HepG2 (cell line): ENCODE data around the gene PCTP. TPM values are rescaled to one million over a fixed set of nuclear protein-coding genes. Genes with fewer than 3 reads are reported as not detected.

ENCODE experiments used
- ATAC-seq: fragments of 200-7000 bp; cut with Tn5 transposase; 3 replicates; pipeline ENCODE4 v1.9.1; 2020; ENCODE audit warnings: mild to moderate bottlenecking, moderate library complexity
- BruUV-seq: library from RNA; stranded (reverse); fragments of 400-500 nt; replicated peaks from 2 replicates; lab custom pipeline; 2021; lab: Mats Ljungman, UMichigan
- CTCF ChIA-PET: fragments of 300-600 bp; formaldehyde crosslinking; extraction: SDS; loops from one replicate; lab custom pipeline; 2021; ENCODE audit warnings: low total read pairs, inconsistent platforms, low intra/inter-chr PET ratio; lab: Yijun Ruan, JAX
- POLR2A ChIA-PET: fragments of 350-600 bp; sonication (Branson Sonifier 250); formaldehyde crosslinking; loops from one replicate; lab custom pipeline; 2020; ENCODE audit warnings: antibody characterized with exemption, inconsistent platforms; lab: Yijun Ruan, JAX
- DNase-seq: peaks from one replicate; pipeline ENCODE4 v3.0.0-alpha.2; 2015; ENCODE audit warnings: low spot score
- FAIRE-seq: peaks from 3 replicates; lab custom pipeline; 2011; peaks lifted over from hg19 to GRCh38; lab: Jason Lieb, UNC
- H2AFZ ChIP-seq: one replicate; pipeline ENCODE4 v1.6.1; 2011; ENCODE audit warnings: low read length, inconsistent platforms
- H3K27ac ChIP-seq: fragments of 300-600 bp; 3 replicates; pipeline ENCODE4 v1.8.0; 2011; ENCODE audit warnings: mixed run types, mild to moderate bottlenecking, mixed read lengths, low read length, inconsistent platforms; ENCODE audit not compliant: insufficient read depth; ENCODE audit errors: extremely low read length
- H3K27me3 ChIP-seq, 2 experiments: fragments of 200-600 bp in 1 of 2; 2 replicates in 1 of 2; 3 replicates in 1 of 2; pipeline versions ENCODE4 v1.6.0 to v1.8.0; 2011; ENCODE audit warnings: low read length in 2 of 2, mild to moderate bottlenecking in 2 of 2, moderate library complexity in 2 of 2, inconsistent platforms in 1 of 2; ENCODE audit not compliant: insufficient read depth in 2 of 2, control insufficient read depth in 1 of 2
- H3K36me3 ChIP-seq, 2 experiments: fragments of 200-600 bp in 1 of 2; replicated peaks in 1 of 2; 2 replicates in 1 of 2; 3 replicates in 1 of 2; pipeline versions ENCODE4 v1.5.1 to v1.8.0; 2011; ENCODE audit warnings: low read length in 2 of 2, inconsistent platforms in 1 of 2; ENCODE audit not compliant: insufficient read depth in 2 of 2, control insufficient read depth in 1 of 2
- H3K4me1 ChIP-seq: 2 replicates; pipeline ENCODE4 v1.5.1; 2012; ENCODE audit warnings: low read length, inconsistent platforms; ENCODE audit not compliant: insufficient read depth
- H3K4me2 ChIP-seq: 2 replicates; pipeline ENCODE4 v1.6.0; 2011; ENCODE audit warnings: low read depth, low read length, inconsistent platforms
- H3K4me3 ChIP-seq, 3 experiments: fragments of 200-600 bp in 1 of 3; sonication (generic), shearing (Covaris generic) in 1 of 3; replicated peaks in 1 of 3; 2 replicates each; pipeline ENCODE4 v1.5.1; 2011 to 2016; ENCODE audit warnings: low read length in 3 of 3, inconsistent platforms in 2 of 3, low read depth in 2 of 3, mild to moderate bottlenecking in 2 of 3, control low read depth in 1 of 3, mixed read lengths in 1 of 3; ENCODE audit not compliant: insufficient read depth in 1 of 3
- H3K79me2 ChIP-seq: one replicate; pipeline ENCODE4 v1.6.1; 2011; ENCODE audit warnings: low read length, inconsistent platforms; ENCODE audit not compliant: insufficient read depth
- H3K9ac ChIP-seq: 2 replicates; pipeline ENCODE4 v1.6.0; 2011; ENCODE audit warnings: mild to moderate bottlenecking, low read depth, low read length, inconsistent platforms; ENCODE audit not compliant: insufficient read depth
- H3K9me3 ChIP-seq: 2 replicates; pipeline ENCODE4 v1.5.1; 2012; ENCODE audit warnings: mild to moderate bottlenecking, low read length
- H4K20me1 ChIP-seq: 2 replicates; pipeline ENCODE4 v1.6.0; 2011; ENCODE audit warnings: inconsistent platforms, mild to moderate bottlenecking, low read length, moderate library complexity; ENCODE audit not compliant: insufficient read depth
- DMTF1 ChIP-seq: sonication (generic); formaldehyde crosslinking; IDR thresholded peaks from 2 replicates; pipeline ENCODE4 v1.4.0; 2020; ENCODE audit warnings: mild to moderate bottlenecking, missing genetic modification reagents
- GPBP1L1 ChIP-seq: sonication (generic); formaldehyde crosslinking; IDR thresholded peaks from 2 replicates; pipeline ENCODE4 v1.5.0; 2020; ENCODE audit warnings: mild to moderate bottlenecking, missing genetic modification reagents
- HOXD1 ChIP-seq: sonication (generic); formaldehyde crosslinking; IDR thresholded peaks from 2 replicates; pipeline ENCODE4 v1.5.0; 2020; ENCODE audit warnings: missing genetic modification reagents
- KDM2A ChIP-seq: sonication (generic); formaldehyde crosslinking; IDR thresholded peaks from 2 replicates; pipeline ENCODE4 v1.4.0; 2020; ENCODE audit warnings: low read depth, missing genetic modification reagents, borderline replicate concordance
- MAFF ChIP-seq: IDR thresholded peaks from 2 replicates; pipeline ENCODE4 v1.6.1; 2011; ENCODE audit warnings: low read depth, low read length, improper control_type of control experiment
- MAFK ChIP-seq, 2 experiments: IDR thresholded peaks in 1 of 2; conservative IDR thresholded peaks in 1 of 2; 2 replicates each; pipeline ENCODE4 v1.6.1; 2011; ENCODE audit warnings: improper control_type of control experiment in 2 of 2, low read length in 2 of 2
- POLR2AphosphoS5 ChIP-seq: IDR thresholded peaks from 2 replicates; pipeline ENCODE4 v1.6.1; 2012; ENCODE audit warnings: low read depth, low read length
- RBFOX2 ChIP-seq: fragments of 200-400 bp; formaldehyde crosslinking; IDR thresholded peaks from 2 replicates; pipeline ENCODE4 v1.6.1; 2017; ENCODE audit warnings: low read depth, mild to moderate bottlenecking, low read length
- RFXAP ChIP-seq: sonication (generic); formaldehyde crosslinking; IDR thresholded peaks from 2 replicates; pipeline ENCODE4 v1.4.0; 2020; ENCODE audit warnings: missing genetic modification reagents, borderline replicate concordance
- SP140L ChIP-seq: sonication (generic); formaldehyde crosslinking; IDR thresholded peaks from 2 replicates; pipeline ENCODE4 v1.4.0; 2020; ENCODE audit warnings: missing genetic modification reagents, borderline replicate concordance
- ZNF326 ChIP-seq: sonication (generic); formaldehyde crosslinking; IDR thresholded peaks from 2 replicates; pipeline ENCODE4 v1.4.0; 2020; ENCODE audit warnings: missing genetic modification reagents, borderline replicate concordance
- ZNF605 ChIP-seq: sonication (generic); formaldehyde crosslinking; IDR thresholded peaks from 2 replicates; pipeline ENCODE4 v1.8.0; 2022; ENCODE audit warnings: mild to moderate bottlenecking, missing genetic modification reagents
- WGBS: methylation state at CpG from one replicate; pipeline ENCODE4 v1.1.6; 2017; ENCODE audit warnings: low lambda C conversion rate; 5-methylcytosine and 5-hydroxymethylcytosine counted together
- in situ Hi-C: cut with HindIII; loops from 2 replicates; pipeline ENCODE4 v1.10.0; 2017; ENCODE audit warnings: low pct_unique_long_range_greater_than_20kb; ENCODE audit not compliant: extremely low pct_ligation_motif_present
- intact Hi-C: fragments of 100-400 bp; cut with micrococcal nuclease; formaldehyde crosslinking; loops from one replicate; pipeline ENCODE4 v1.10.0; 2022; ENCODE audit not compliant: unreplicated experiment
- polyA plus RNA-seq, 8 experiments: library from polyadenylated mRNA; depleted of rRNA in 3 of 8; stranded (reverse) in 7 of 8; unstranded in 1 of 8; fragments of >200 nt; fragmentation: Illumina TruSeq in 4 of 8; extraction: Trizol in 4 of 8; gene quantifications; 2 replicates each; pipeline versions ENCODE4 v1.2.1 to v1.2.3, GENCODE V29; 2011 to 2016; ENCODE audit warnings: low read depth in 4 of 8, missing spikeins in 1 of 8, mixed read lengths in 1 of 8; ENCODE audit not compliant: insufficient read depth in 1 of 8
- total RNA-seq, 5 experiments: library from RNA; depleted of rRNA; stranded (reverse); fragments of >200 nt; fragmentation: Illumina TruSeq; extraction: Trizol; gene quantifications; 2 replicates each; pipeline ENCODE4 v1.2.3, GENCODE V29; 2016; ENCODE audit warnings: low read depth in 1 of 5
- TF ChIP-seq, protein P1 (sequence below): IDR thresholded peaks from 2 replicates; pipeline ENCODE4 v1.6.1; 2012; ENCODE audit warnings: inconsistent platforms

PCTP gene
- total and polyA plus RNA-seq, 2 of the 13 experiments (the other 11 are each of a cell fraction or from before 2014, with no cell fraction given): 37.1 to 50.7 TPM

DNA sequence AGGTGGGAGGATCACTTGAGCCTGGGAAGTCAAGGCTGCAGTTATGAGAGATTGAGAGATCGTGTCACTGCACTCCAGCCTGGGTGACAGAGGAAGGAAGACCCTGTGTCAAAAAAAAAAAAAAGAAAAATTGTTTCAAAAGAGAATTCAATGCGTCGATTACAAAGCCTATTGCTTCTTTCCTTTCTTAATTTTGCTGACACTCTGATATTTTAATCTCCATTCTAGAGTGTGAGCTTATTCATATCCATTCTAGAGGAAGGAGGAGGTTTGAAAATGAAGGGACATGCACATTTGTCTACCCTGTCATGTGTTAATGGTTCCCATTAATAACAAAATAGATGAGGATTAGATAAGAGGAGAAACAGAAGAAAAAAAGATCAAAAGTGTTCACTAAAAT is 63.1 kb downstream of the PCTP start:
- Histone ChIP-seq H3K9ac (no peak overlapping the region), H4K20me1 (no peaks in the 10 kb centered on the region), H3K9me3 (no peaks in the 10 kb centered on the region), H3K4me2 (no peak overlapping the region), H3K27me3 (peaks cover 0 to 6% of the 10 kb centered on the region in 2 experiments; a peak in 1 of 5 replicates), H3K4me3 (no peak overlapping the region), H3K79me2 (no peaks in the 10 kb centered on the region), H3K27ac (no peak overlapping the region), H3K36me3 (no peaks in the 10 kb centered on the region), H3K4me1 (peaks cover 6% of the 10 kb centered on the region; the same call in 1 of the 2 replicates), H2AFZ (no peak overlapping the region)
- ChIA-PET POLR2A (no interaction called here), CTCF (no interaction called here)
- 65% methylated on average over 3 of the region's 3 CpGs for WGBS
- intact Hi-C loops: no loop called here
- ATAC-seq (no peak), FAIRE-seq (no peak), DNase-seq (no peak)
- TF ChIP-seq MAFK (conservative IDR thresholded peaks at IDR 0.05 in 1 of 2, IDR thresholded peaks at IDR 0.05 in 1 of 2; ENCODE audit: low read length in 2 of 2): peak; percentile 55 to 78
- TF ChIP-seq, protein P1, sequence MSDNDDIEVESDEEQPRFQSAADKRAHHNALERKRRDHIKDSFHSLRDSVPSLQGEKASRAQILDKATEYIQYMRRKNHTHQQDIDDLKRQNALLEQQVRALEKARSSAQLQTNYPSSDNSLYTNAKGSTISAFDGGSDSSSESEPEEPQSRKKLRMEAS: no peak
- TF ChIP-seq RFXAP (CRISPR knock-in tag): no peak
- TF ChIP-seq POLR2AphosphoS5: no peak
- peak; percentile 62 for TF ChIP-seq MAFF
- BruUV-seq: no TSS peak
- in situ Hi-C loops: no loop called here

GRCh38 chr17:55814377-55814776 is 63.5 kb downstream of the PCTP start:
- ChIA-PET POLR2A (no interaction called here), CTCF (no interaction called here)
- Histone ChIP-seq H2AFZ (no peak overlapping the region), H3K4me3 (no peak overlapping the region), H3K27ac (no peak overlapping the region), H3K9ac (no peak overlapping the region), H4K20me1 (no peaks in the 10 kb centered on the region), H3K4me1 (peaks cover 6% of the 10 kb centered on the region; the same call in 1 of the 2 replicates), H3K4me2 (no peak overlapping the region), H3K9me3 (no peaks in the 10 kb centered on the region), H3K27me3 (peaks cover 0 to 6% of the 10 kb centered on the region in 2 experiments; a peak in 1 of 5 replicates), H3K36me3 (no peaks in the 10 kb centered on the region), H3K79me2 (no peaks in the 10 kb centered on the region)
- in situ Hi-C loops: no loop called here
- 0% methylated on average over 4 of the region's 6 CpGs for WGBS
- intact Hi-C loops: no loop called here
- TF ChIP-seq ZNF605 (CRISPR knock-in tag) (no peak), SP140L (no peak), ZNF326 (CRISPR knock-in tag) (no peak), HOXD1 (CRISPR knock-in tag) (no peak), DMTF1 (no peak), RBFOX2 (no peak), GPBP1L1 (no peak), KDM2A (CRISPR knock-in tag) (no peak)
- no TSS peak for BruUV-seq
- no peak for ATAC-seq
- FAIRE-seq: no peak
- no peak for DNase-seq
